ENCODE data around the gene SP140.

DNA sequence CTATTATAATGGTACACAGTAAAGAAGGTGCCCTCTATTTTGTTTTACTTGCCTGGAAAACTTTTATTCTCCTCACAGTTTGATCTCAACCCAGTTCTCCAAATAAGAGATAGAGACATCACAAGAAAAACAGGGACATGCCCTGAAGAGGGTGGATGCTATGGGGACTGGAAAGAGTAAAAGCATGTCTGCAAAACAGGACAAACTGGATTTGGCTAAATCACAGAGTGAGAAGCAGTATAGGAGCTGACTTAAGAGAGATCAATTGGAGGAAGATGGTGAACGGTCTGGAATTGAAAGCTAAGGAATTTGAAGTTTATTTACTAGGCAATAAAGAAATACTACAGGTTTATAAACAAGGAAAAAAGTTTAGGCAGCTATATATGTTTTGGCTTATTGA, 134.5 kb downstream of the SP140 start:
- TF ChIP-seq RAD21 (CRISPR knock-in tag; conservative IDR thresholded peaks at IDR 0.05 in 1 of 2, IDR thresholded peaks at IDR 0.05 in 1 of 2): no peak
- no peak for TF ChIP-seq RAD51 (IDR thresholded peaks at IDR 0.05; ENCODE audit: borderline replicate concordance, low read depth)
- TF ChIP-seq CTCF (IDR thresholded peaks at IDR 0.05 in 2 of 3, conservative IDR thresholded peaks at IDR 0.05 in 1 of 3; ENCODE audit: insufficient read depth in 2 of 3, low read depth in 1 of 3, low read length in 3 of 3): no peak
